ENCODE measurements around the gene HYAL2.

Gene HYAL2

DNA sequence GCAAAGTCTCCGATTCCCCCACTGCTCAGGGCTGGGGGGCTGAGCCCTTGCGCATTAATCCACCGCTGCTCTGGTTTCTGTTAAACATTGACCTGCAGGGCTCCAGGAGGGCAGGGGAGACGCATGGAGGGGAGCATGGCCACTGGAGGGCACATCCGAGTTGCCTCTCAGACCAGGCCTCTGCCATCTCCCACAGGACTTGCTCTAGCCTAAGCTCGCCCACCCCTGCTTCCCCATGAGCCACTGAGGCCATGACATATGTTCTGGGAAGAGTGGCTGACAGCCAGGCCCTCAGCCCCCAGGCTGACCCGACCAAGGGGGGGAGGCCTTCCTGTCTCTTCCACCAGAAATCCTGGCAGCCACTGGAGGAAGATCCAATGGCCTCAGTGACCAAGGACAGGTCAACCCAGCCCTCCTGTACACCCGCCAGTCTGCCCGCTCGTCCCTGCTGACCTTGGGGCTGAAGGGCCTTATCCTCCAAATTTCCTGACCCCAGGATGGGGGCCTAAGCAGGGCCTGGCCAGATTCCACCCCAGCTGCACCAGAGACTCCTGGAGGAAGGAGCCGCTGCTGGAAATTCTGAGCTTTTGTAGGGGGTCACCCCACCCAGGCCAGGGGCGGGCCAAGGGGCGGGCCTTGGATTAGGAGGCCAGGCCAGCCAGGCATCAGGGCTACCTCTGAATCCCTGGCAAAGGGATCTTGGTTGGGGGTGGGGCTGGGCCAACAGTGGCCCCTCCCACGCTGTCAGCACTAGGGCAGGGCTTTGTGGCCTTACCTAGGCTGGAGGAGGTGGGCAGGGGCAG is 19.3 kb downstream of the HYAL2 start, which contains the start of gene HYAL1:
HYAL1 (minus strand) TSS at position 562 of the 803 bp plus-strand sequence. CDS start 618 bp downstream, outside the sequence.
- DNase-seq (ENCODE audit: low read depth): no peak

GRCh38 chr3:50302095-50303012 is 20.2 kb downstream of the HYAL2 start:
- DNase-seq (ENCODE audit: low read depth): no peak

GRCh38 chr3:50300681-50301254 is 21.8 kb downstream of the HYAL2 start:
- DNase-seq (ENCODE audit: low read depth): no peak

- no peak for DNase-seq (ENCODE audit: low read depth)
These were observed 22.4 kb downstream of the HYAL2 start for GRCh38 chr3:50299929-50300680.

GRCh38 chr3:50299638-50299928 is 23.0 kb downstream of the HYAL2 start:
- no peak for DNase-seq (ENCODE audit: low read depth)

DNA sequence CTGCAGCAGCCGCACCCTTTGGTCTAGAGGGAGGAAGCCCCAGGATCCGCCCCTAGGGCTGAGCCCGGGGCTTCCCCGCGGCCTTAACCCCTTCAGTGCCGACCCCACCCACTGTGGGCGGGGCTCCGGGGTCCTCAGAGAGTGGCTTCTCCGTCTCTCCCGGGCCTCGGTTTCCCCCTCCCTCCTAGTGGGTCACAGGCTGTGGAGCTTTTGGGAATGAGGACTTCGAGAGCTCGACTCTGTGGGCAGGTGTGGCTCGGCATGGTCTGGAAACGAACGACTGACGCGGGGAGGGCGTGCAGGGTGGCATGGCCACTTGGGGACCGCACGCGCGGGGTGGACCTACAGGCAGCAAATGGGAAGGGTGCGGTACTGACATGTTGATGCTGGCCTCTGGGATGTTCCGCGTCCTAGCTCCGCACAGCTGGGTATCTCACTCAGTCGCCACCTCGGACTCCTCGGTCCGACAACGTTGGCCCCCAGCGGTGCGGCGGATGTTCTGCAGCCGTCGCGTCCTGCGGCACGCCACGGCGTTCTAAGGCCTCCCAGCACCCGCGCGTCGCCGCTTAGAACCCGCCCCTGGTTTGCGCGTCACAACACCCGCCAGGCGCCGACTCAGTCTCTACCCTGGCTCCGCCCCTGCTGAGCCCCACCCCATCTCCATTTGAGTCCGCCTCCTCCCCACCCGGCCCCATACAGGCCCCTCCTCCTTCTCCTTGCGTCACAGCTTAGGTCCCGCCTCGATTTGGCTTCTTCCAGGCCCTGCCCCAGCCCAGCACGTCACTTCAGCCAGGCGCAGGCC is 23.5 kb downstream of the HYAL2 start, which contains the start of the genes HYAL3 and NAA80:
HYAL3 (minus strand) TSS at position 570 of the 802 bp plus-strand sequence. CDS start 3,803 bp downstream, outside the sequence.
NAA80 (minus strand) TSS at position 570 of the 802 bp plus-strand sequence. CDS start 1,942 bp downstream, outside the sequence.
- DNase-seq (ENCODE audit: low read depth): peak; percentile 98

GRCh38 chr3:50297896-50298725 is 24.4 kb downstream of the HYAL2 start:
- DNase-seq (ENCODE audit: low read depth): no peak

- no peak for DNase-seq (ENCODE audit: low read depth)
These were observed 25.2 kb downstream of the HYAL2 start for GRCh38 chr3:50297384-50297775.

DNA sequence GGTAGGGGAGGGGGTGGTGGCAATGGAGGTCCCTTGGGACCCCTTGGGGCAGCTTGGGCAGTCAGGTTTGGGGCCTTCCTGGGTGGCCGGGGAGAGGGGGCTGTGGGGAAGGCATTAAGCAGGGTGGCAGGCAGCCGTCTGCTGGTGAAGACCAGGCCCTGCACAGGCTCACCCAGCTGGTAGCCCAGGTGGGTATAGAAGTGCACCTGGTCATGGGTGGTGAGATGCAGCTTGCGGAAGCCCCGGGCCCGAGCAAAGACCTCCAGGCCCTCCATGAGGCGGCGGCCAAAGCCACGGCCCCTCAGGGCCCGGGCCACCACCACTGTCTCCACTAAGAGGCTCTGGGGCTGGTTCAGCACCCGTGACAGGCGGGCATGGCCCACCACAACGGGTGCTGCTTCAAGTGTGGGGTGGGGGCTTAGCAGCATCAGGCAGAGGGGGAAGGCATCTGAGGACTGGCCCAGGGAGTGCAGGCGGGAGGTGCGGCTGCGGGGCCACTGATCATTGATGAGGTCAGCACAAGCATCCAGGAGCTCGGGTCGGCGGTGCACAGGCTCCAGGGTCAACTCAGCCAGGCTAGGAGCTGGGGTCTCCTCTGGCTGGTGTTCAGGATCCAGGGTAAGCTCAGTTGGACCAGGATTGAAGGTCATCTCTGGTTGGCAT is 25.7 kb downstream of the HYAL2 start:
- no peak for DNase-seq (ENCODE audit: low read depth)

DNA sequence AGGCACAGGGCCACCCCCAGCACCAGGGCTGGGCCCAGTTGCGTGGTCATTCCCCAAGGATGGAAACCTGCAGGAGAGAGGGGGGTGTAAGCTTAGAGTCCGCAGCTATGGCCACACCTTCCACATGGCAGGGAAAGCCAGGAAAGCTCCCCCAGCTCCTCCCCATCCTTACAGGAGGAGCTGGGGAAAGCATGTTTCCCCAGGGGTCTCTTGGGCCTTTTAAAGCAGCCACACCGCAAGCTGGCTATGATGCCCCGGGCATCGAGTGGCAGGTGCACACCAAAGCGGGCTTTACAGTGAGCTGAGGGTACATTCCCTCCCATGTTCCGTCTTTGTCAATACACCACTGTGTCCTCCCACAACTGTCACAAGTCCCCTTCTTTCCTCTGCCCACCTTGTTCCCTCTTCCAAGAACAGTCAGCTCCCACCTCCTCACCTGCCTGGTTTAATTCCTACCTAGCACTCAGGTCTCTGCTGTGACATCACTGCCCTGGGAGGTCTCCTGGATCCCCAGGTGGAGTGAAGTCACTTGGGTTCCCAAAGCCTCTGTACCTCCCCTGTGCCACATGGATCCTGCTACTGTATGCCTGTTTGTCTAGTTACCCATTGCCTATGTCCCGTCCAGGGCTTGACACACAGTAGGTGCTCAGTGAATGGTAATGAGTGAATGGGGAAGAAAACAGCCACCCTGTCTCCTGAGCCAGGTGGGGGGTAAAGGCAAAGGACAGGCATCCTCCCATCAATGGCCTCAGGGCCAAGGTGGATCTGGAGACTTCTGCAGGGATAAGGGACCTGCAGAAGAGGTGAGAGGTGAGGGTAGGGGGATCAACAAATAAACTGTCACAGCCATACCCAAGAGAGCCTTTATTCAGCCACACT is 26.8 kb downstream of the HYAL2 start:
- DNase-seq (ENCODE audit: low read depth): no peak

GRCh38 chr3:50294492-50295403 is 27.8 kb downstream of the HYAL2 start:
- no peak for DNase-seq (ENCODE audit: low read depth)

GRCh38 chr3:50294089-50294488 is 28.5 kb downstream of the HYAL2 start:
- no peak for DNase-seq (ENCODE audit: low read depth)

DNA sequence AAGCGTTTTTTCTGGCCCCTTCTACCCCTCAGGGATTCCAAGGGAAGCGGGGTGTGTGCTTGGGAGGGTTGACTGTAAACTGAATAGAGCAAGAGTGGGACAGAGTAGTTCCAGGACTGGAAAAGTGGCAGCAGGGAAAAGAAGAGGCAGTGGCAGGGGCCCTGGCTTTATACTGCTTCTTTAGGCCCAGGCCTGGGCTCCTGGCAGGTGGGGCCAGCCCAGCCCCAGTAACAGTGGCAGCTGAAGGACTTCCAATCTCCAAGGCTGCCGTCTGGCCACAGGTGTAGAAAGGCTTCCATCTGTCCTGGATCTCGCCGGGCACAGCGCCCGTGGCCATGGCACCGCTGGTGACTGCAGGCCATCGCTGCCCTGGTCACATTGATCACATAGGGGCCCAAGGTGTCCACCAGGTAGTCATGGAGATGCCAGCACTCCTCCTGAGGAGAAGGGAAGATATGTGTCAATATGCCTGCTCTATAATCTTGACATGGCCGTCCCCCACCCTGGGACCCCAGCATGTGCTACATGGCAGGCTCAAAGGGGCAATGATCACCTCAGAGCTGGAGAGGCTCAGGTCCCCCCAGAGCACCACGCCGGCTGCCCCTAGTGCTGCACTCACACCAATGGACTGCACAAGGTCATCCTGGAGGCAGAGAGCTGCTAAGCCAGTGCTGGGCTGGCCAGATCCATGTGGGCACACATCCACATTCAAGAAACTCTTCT is 29.3 kb downstream of the HYAL2 start:
- DNase-seq (ENCODE audit: low read depth): no peak

DNA sequence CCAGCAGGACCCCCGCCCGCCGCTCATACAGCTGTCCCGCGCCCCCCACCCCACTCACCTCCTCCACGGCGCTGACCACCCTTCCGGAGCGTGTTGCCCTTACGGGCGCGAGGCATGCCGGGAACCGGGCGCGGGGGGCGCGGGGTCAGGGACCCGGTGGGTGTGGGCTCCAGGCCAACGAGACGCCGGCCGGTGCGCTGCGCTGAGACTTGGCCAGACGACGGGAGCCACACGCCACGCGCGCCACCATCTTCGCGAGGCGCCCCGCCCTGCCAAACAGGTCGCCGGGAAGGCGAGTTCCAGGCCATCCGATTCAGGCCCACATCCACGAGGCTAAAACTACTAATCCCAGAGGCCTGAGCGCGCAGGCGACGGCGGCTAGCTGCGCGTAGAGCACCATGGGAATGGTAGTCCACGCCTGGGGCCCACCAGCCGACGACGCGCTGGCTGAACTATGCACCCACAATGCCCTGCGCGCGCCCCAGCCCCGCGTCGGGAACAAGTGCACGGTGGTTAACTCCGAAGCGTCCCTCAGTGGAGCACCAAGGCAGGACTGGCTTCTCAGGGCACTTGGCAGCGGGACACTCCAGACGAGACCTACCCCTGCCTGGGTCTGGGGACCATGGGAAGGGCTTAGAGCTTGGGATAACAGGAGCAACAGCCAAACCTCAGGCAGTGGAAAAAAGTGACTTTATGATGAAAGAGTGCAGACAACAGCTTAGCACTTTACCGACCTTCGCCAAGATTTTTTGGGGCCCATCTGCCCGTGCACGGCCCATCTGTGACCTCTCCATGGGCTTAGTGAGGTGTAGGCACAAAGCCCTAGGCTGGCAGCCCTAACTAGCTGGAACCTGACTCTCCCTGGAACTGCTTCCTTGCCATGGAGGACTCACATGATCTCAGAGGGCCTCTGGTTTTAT is 30.1 kb downstream of the HYAL2 start, which contains the start of gene IFRD2:
IFRD2 (minus strand) TSS at position 271 of the 920 bp plus-strand sequence; CDS start at position 116, 155 bp downstream.
- peak; percentile 85 for DNase-seq (ENCODE audit: low read depth)

DNA sequence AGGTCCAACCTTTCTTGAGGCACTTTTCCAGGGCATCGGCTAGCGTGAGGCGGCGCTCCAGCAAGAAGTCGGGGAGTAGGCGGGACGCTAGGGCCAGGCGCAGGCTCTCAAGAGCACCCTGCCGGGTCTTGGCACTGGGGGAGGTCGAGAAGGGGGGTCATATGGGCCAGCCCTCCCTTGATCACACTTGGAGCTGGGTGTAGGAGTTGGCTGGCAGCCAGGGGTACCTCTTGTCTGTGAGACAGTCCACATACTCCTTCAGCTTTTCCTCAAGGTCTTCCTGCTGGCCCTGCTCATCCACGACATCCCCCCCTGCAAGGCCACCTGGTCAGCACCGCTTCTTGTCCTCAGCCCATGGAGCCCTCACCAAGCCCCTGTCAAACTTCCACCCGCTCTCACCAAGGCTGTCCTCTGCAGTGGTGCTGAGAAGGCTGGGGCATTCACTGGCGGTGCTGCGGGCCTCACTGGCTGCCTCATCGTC is 32.3 kb downstream of the HYAL2 start:
- no peak for DNase-seq (ENCODE audit: low read depth)
